Adrenal gland (tissue), 5 donors: ENCODE measurements around the gene CCL17.

ENCODE experiments used
- POLR2A ChIP-seq, 2 donors: fragments of 450-650 bp; IDR thresholded peaks; one replicate each; pipeline ENCODE4 v1.6.1; 2017; ENCODE audit warnings: antibody characterized with exemption in 2 of 2, mild to moderate bottlenecking in 2 of 2, moderate library complexity in 1 of 2
- TF ChIP-seq, protein P1 (sequence below), 6 experiments: fragments of 450-650 bp in 4 of 6; fragments of 200-600 bp in 2 of 6; sonication (generic) in 1 of 6; IDR thresholded peaks; 1 replicate in 5 of 6; 2 replicates in 1 of 6; pipeline versions ENCODE4 v1.5.1 to v1.8.0; 2016 to 2021; ENCODE audit warnings: antibody characterized with exemption in 6 of 6, mild to moderate bottlenecking in 2 of 6, moderate library complexity in 1 of 6
- donor health status: DM: no; HTN: no; CAD: no.

DNA sequence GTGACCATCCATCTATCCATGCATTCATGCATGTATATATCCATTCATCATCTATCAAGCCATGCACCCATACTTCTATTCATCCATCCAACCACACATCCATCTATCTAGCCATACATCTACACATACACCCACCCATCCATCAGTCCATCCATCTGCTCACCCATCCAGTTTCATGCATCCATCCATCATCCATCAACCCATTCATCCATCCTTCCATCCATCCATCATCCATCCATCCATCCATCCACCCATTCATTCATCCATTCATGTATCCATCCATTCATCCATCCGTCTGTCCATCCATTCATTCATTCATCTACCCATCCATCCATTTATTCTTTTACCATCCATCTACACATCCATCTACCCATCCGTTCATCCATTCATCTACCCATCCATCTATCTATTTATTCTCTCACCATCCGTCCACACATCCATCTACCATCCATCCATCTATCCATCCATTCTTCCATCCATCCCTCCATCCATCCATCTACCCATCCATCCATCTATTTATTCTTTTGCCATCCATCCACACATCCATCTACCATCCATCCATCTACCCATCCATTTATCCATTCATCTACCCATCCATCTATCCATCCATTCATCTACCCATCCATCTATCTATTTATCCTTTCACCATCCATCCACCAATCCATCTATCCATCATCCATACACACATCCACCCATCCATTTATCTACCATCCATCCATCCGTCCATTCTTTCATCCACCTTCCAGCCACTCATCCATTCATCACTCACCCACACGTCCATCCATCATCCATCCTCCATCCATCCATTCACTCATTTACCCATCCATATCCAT lies 3.2 kb downstream of the CCL17 start:
- TF ChIP-seq, protein P1, sequence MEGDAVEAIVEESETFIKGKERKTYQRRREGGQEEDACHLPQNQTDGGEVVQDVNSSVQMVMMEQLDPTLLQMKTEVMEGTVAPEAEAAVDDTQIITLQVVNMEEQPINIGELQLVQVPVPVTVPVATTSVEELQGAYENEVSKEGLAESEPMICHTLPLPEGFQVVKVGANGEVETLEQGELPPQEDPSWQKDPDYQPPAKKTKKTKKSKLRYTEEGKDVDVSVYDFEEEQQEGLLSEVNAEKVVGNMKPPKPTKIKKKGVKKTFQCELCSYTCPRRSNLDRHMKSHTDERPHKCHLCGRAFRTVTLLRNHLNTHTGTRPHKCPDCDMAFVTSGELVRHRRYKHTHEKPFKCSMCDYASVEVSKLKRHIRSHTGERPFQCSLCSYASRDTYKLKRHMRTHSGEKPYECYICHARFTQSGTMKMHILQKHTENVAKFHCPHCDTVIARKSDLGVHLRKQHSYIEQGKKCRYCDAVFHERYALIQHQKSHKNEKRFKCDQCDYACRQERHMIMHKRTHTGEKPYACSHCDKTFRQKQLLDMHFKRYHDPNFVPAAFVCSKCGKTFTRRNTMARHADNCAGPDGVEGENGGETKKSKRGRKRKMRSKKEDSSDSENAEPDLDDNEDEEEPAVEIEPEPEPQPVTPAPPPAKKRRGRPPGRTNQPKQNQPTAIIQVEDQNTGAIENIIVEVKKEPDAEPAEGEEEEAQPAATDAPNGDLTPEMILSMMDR (IDR thresholded peaks at IDR 0.05): no peak
- TF ChIP-seq POLR2A (IDR thresholded peaks at IDR 0.05): no peak
